ENCODE data around the gene MET. TPM values are rescaled to one million over a fixed set of nuclear protein-coding genes. Genes with fewer than 3 reads are reported as not detected.

MET gene
- total RNA-seq, 1 donor from 2014 or later, result 46.0 TPM

- H3K4me3 Mint-ChIP-seq (ENCODE audit: low read depth), result no peak overlapping the region
- TF ChIP-seq CTCF (IDR thresholded peaks at IDR 0.05; ENCODE audit: unreplicated experiment), result no peak
- H3K9me3 Mint-ChIP-seq (ENCODE audit: low read depth), result peaks cover 9% of the 10 kb centered on the region
- DNase-seq (ENCODE audit: low spot score, unreplicated experiment), result no peak
- no peaks in the 10 kb centered on the region for H3K36me3 Mint-ChIP-seq (ENCODE audit: insufficient read depth)
- H3K27ac Mint-ChIP-seq, result no peak overlapping the region
- H3K4me1 Mint-ChIP-seq (ENCODE audit: low read depth), result peaks cover 3% of the 10 kb centered on the region
- H3K27me3 Mint-ChIP-seq, result no peaks in the 10 kb centered on the region
Measured at GRCh38 chr7:116829493-116829892, 157.5 kb downstream of the MET start.

- Mint-ChIP-seq H3K9me3 (ENCODE audit: low read depth) (no peaks in the 10 kb centered on the region), H3K27ac (no peak overlapping the region), H3K27me3 (no peaks in the 10 kb centered on the region), H3K4me1 (ENCODE audit: low read depth) (peaks cover 3% of the 10 kb centered on the region), H3K4me3 (ENCODE audit: low read depth) (no peak overlapping the region), H3K36me3 (ENCODE audit: insufficient read depth) (no peaks in the 10 kb centered on the region)
- DNase-seq (ENCODE audit: low spot score, unreplicated experiment), result no peak
- no peak for TF ChIP-seq CTCF (IDR thresholded peaks at IDR 0.05; ENCODE audit: unreplicated experiment)
Measured at GRCh38 chr7:116832692-116833091, 160.7 kb downstream of the MET start.

GRCh38 chr7:116834815-116835504, 163.0 kb downstream of the MET start:
- no peaks in the 10 kb centered on the region for H3K36me3 Mint-ChIP-seq (ENCODE audit: insufficient read depth)
- no peak overlapping the region for H3K27ac Mint-ChIP-seq
- no peaks in the 10 kb centered on the region for H3K9me3 Mint-ChIP-seq (ENCODE audit: low read depth)
- no peak for TF ChIP-seq CTCF (IDR thresholded peaks at IDR 0.05; ENCODE audit: unreplicated experiment)
- no peaks in the 10 kb centered on the region for H3K4me1 Mint-ChIP-seq (ENCODE audit: low read depth)
- no peak for DNase-seq (ENCODE audit: low spot score, unreplicated experiment)
- H3K4me3 Mint-ChIP-seq (ENCODE audit: low read depth), result no peak overlapping the region
- peaks cover 3% of the 10 kb centered on the region for H3K27me3 Mint-ChIP-seq

- no peak for TF ChIP-seq CTCF (IDR thresholded peaks at IDR 0.05; ENCODE audit: unreplicated experiment)
Measured at GRCh38 chr7:116836048-116836447, 164.1 kb downstream of the MET start.

GRCh38 chr7:116836911-116837310, 164.9 kb downstream of the MET start:
- H3K27me3 Mint-ChIP-seq, result peaks cover 3% of the 10 kb centered on the region
- no peak for TF ChIP-seq CTCF (IDR thresholded peaks at IDR 0.05; ENCODE audit: unreplicated experiment)
- no peaks in the 10 kb centered on the region for H3K36me3 Mint-ChIP-seq (ENCODE audit: insufficient read depth)
- no peak overlapping the region for H3K4me3 Mint-ChIP-seq (ENCODE audit: low read depth)
- H3K4me1 Mint-ChIP-seq (ENCODE audit: low read depth), result no peaks in the 10 kb centered on the region
- H3K27ac Mint-ChIP-seq, result no peak overlapping the region
- H3K9me3 Mint-ChIP-seq (ENCODE audit: low read depth), result peaks cover 3% of the 10 kb centered on the region
- DNase-seq (ENCODE audit: low spot score, unreplicated experiment), result no peak

More at GRCh38 chr7:116836048-116836447, 164.1 kb downstream of the MET start:
- no peaks in the 10 kb centered on the region for H3K4me1 Mint-ChIP-seq (ENCODE audit: low read depth)
- H3K4me3 Mint-ChIP-seq (ENCODE audit: low read depth), result no peak overlapping the region
- no peak overlapping the region for H3K27ac Mint-ChIP-seq
- no peaks in the 10 kb centered on the region for H3K36me3 Mint-ChIP-seq (ENCODE audit: insufficient read depth)
- H3K9me3 Mint-ChIP-seq (ENCODE audit: low read depth), result peaks cover 3% of the 10 kb centered on the region
- no peak for DNase-seq (ENCODE audit: low spot score, unreplicated experiment)
- H3K27me3 Mint-ChIP-seq, result peaks cover 3% of the 10 kb centered on the region
